ENCODE results near the gene ZCCHC17. TPM values are rescaled to one million over a fixed set of nuclear protein-coding genes. Genes with fewer than 3 reads are reported as not detected.

Gene ZCCHC17
- total RNA-seq, 1 experiment from 2014 or later, result 30.2 TPM

DNA sequence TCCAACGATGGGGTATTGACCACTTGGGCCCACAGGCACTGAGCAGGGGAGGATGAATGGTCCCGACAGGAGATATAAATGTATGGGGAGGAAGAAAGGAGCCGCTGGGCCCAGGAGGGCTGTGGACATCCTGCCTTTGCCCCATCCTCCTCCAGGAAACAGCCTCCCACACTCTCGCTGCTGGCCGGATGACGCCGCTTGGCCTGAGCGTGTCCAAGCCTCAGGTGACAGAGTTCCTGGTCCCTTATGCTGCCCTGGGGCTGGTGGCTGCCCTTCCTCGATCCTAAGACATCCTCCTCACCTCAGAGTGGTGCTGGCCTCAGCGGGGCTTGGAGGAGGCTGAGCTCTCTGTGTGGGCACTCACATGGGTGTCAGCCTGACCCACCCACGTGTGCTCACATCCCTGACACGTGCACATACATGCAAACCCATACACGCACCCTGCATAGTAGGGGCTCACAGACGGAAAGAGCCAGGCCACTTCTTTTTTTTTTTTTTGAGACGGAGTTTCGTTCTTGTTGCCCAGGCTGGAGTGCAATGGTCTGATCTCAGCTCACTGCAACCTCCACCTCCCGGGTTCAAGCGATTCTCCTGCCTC is 110.3 kb downstream of the ZCCHC17 start:
- Histone ChIP-seq H3K9me3 (ENCODE audit: low read length) (no peaks in the 10 kb centered on the region), H3K4me1 (ENCODE audit: insufficient read depth, low read length) (no peaks in the 10 kb centered on the region), H3K27me3 (ENCODE audit: low read length) (no peaks in the 10 kb centered on the region), H2AFZ (ENCODE audit: low read length) (no peak overlapping the region), H4K20me1 (ENCODE audit: low read length) (no peaks in the 10 kb centered on the region), H3K27ac (ENCODE audit: low read length) (no peak overlapping the region), H3K36me3 (ENCODE audit: low read depth, low read length) (no peaks in the 10 kb centered on the region), H3F3A (ENCODE audit: low read length, unreplicated experiment) (no peaks in the 10 kb centered on the region), H3K9ac (ENCODE audit: low read length) (no peak overlapping the region), H3K79me2 (ENCODE audit: low read length) (no peaks in the 10 kb centered on the region), H3K9me2 (replicated peaks; ENCODE audit: low read length) (no peaks in the 10 kb centered on the region), H3K4me3 (ENCODE audit: low read length) (no peak overlapping the region), H3K4me2 (ENCODE audit: low read length) (no peak overlapping the region)
- DNase-seq (no peak), ATAC-seq (no peak)
- no TSS peak for BruUV-seq (replicated peaks)
- POLR2A ChIA-PET (ENCODE audit: unreplicated experiment), result no interaction called here
- intact Hi-C loops (cut with micrococcal nuclease), result no loop called here
- CTCF ChIA-PET, result no interaction called here
- TF ChIP-seq EZH2 (IDR thresholded peaks at IDR 0.05; ENCODE audit: low read length, unreplicated experiment) (no peak), EZH2phosphoT487 (IDR thresholded peaks at IDR 0.05; ENCODE audit: borderline replicate concordance, low read length) (no peak)
- TF ChIP-seq, protein P1, sequence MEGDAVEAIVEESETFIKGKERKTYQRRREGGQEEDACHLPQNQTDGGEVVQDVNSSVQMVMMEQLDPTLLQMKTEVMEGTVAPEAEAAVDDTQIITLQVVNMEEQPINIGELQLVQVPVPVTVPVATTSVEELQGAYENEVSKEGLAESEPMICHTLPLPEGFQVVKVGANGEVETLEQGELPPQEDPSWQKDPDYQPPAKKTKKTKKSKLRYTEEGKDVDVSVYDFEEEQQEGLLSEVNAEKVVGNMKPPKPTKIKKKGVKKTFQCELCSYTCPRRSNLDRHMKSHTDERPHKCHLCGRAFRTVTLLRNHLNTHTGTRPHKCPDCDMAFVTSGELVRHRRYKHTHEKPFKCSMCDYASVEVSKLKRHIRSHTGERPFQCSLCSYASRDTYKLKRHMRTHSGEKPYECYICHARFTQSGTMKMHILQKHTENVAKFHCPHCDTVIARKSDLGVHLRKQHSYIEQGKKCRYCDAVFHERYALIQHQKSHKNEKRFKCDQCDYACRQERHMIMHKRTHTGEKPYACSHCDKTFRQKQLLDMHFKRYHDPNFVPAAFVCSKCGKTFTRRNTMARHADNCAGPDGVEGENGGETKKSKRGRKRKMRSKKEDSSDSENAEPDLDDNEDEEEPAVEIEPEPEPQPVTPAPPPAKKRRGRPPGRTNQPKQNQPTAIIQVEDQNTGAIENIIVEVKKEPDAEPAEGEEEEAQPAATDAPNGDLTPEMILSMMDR (conservative IDR thresholded peaks at IDR 0.05; ENCODE audit: low read depth, low read length), result no peak

DNA sequence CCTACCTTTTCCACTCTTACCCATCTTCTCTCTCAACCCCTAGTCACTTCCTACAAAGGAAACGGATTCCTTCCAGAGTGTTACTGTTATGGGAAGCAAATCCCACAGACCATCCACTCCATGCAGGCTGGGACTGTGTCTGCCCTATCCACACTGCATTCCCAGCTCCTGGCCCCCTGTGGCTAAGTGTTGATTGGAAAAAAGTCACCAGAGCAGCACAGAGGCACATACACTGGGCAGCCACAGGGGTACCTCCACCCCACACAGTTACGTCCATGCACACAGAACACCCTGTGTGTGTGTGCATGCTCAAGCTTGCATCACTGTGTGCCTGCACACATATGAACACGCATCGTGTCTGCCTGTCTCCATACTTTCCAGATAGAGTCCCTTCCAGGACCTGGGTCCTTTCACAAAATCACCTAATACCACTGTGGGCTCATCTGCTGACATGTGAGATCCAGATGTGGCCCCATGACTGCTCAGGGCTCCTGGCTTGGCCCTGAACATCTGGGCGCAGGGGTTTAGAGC is 112.0 kb downstream of the ZCCHC17 start:
- CTCF ChIA-PET, result interaction anchor here (0.6 kb wide), 1 partner anchor 1759 kb away, joined by 3 read pairs; no protein-coding TSS in a partner anchor
- DNase-seq, result no peak

More for the DNA sequence above, 112.0 kb downstream of the ZCCHC17 start:
- POLR2A ChIA-PET (ENCODE audit: unreplicated experiment), result interaction anchor here (0.7 kb wide), 1 partner anchor 236 kb away, joined by 3 read pairs; no protein-coding TSS in a partner anchor
- Histone ChIP-seq H3K4me1 (ENCODE audit: insufficient read depth, low read length) (0 out of 2 replicates have a peak, but pooled peaks cover 5% of the 10 kb centered on the region), H3K27ac (ENCODE audit: low read length) (no peak overlapping the region), H3K9me3 (ENCODE audit: low read length) (no peaks in the 10 kb centered on the region), H3K36me3 (ENCODE audit: low read depth, low read length) (no peaks in the 10 kb centered on the region), H3K79me2 (ENCODE audit: low read length) (peaks cover 7% of the 10 kb centered on the region), H3K4me3 (ENCODE audit: low read length) (no peak overlapping the region), H3K27me3 (ENCODE audit: low read length) (no peaks in the 10 kb centered on the region), H3K4me2 (ENCODE audit: low read length) (no peak overlapping the region), H4K20me1 (ENCODE audit: low read length) (no peaks in the 10 kb centered on the region), H3K9ac (ENCODE audit: low read length) (no peak overlapping the region), H3K9me2 (replicated peaks; ENCODE audit: low read length) (no peaks in the 10 kb centered on the region), H3F3A (ENCODE audit: low read length, unreplicated experiment) (no peaks in the 10 kb centered on the region), H2AFZ (ENCODE audit: low read length) (no peak overlapping the region)
- intact Hi-C loops (cut with micrococcal nuclease), result no loop called here
- no TSS peak for BruUV-seq (replicated peaks)
- TF ChIP-seq EZH2 (IDR thresholded peaks at IDR 0.05; ENCODE audit: low read length, unreplicated experiment) (no peak), EZH2phosphoT487 (IDR thresholded peaks at IDR 0.05; ENCODE audit: borderline replicate concordance, low read length) (no peak)
- TF ChIP-seq, protein P1 (conservative IDR thresholded peaks at IDR 0.05; ENCODE audit: low read depth, low read length), result no peak
- no peak for ATAC-seq

All from PC-3 (cell line).